ENCODE results near the gene ADAM8. TPM values are rescaled to one million over a fixed set of nuclear protein-coding genes. Genes with fewer than 3 reads are reported as not detected.

Gene ADAM8
- total RNA-seq, 6 donors from 2014 or later = 10.4 to 93.2 (median 32.9) TPM

- no peak for ATAC-seq (ENCODE audit: low FRiP score in 2 of 2)
- Histone ChIP-seq H3K27ac (no peak overlapping the region), H3K4me1 (peaks cover 0 to 5% (median 0%) of the 10 kb centered on the region in 4 donors), H3K9me3 (no peaks in the 10 kb centered on the region), H3K27me3 (peaks cover 0 to 4% (median 0%) of the 10 kb centered on the region in 4 donors), H3K36me3 (no peaks in the 10 kb centered on the region), H3K4me3 (no peak overlapping the region)
- whole genome bisulfite sequencing, 2 donors = 18% methylated on average over 14 of the region's 28 CpGs; no CpG with 5 or more reads in 1 of the 2 donors
- DNase-seq = peak in 1 of 2 donors; percentile 77
- TF ChIP-seq POLR2A (IDR thresholded peaks at IDR 0.05) = no peak
- no peak for TF ChIP-seq EP300 (IDR thresholded peaks at IDR 0.05)
- TF ChIP-seq CTCF (IDR thresholded peaks at IDR 0.05) = no peak
- no peak for TF ChIP-seq POLR2AphosphoS5 (IDR thresholded peaks at IDR 0.05)
Measured at GRCh38 chr10:133219782-133220181, 56.9 kb downstream of the ADAM8 start.

GRCh38 chr10:133218891-133219290 lies 57.8 kb downstream of the ADAM8 start:
- TF ChIP-seq POLR2AphosphoS5 (IDR thresholded peaks at IDR 0.05) = no peak
- no peak for TF ChIP-seq POLR2A (IDR thresholded peaks at IDR 0.05)
- no peak for TF ChIP-seq CTCF (IDR thresholded peaks at IDR 0.05)
- no peak for TF ChIP-seq EP300 (IDR thresholded peaks at IDR 0.05)
- ATAC-seq (ENCODE audit: low FRiP score in 2 of 2) = no peak
- Histone ChIP-seq H3K36me3 (no peaks in the 10 kb centered on the region), H3K27ac (no peak overlapping the region), H3K4me1 (peaks cover 0 to 5% (median 0%) of the 10 kb centered on the region in 4 donors), H3K27me3 (peaks cover 0 to 4% (median 0%) of the 10 kb centered on the region in 4 donors), H3K9me3 (no peaks in the 10 kb centered on the region), H3K4me3 (no peak overlapping the region)
- 80 to 84% methylated on average over 11 to 18 of the region's 20 CpGs for WGBS, 2 donors
- peak in 1 of 2 donors; percentile 74 for DNase-seq

GRCh38 chr10:133217800-133218589 lies 58.7 kb downstream of the ADAM8 start:
- Histone ChIP-seq H3K36me3 (no peaks in the 10 kb centered on the region), H3K9me3 (no peaks in the 10 kb centered on the region), H3K27me3 (peaks cover 0 to 4% (median 0%) of the 10 kb centered on the region in 4 donors), H3K4me1 (peaks cover 0 to 5% (median 0%) of the 10 kb centered on the region in 4 donors), H3K4me3 (no peak overlapping the region), H3K27ac (no peak overlapping the region)
- DNase-seq (peak in 1 of 2 donors; percentile 70), ATAC-seq (ENCODE audit: low FRiP score in 2 of 2) (peak in 1 of 2 donors; percentile 4)
- TF ChIP-seq POLR2A (IDR thresholded peaks at IDR 0.05) = no peak
- TF ChIP-seq POLR2AphosphoS5 (IDR thresholded peaks at IDR 0.05) = no peak
- TF ChIP-seq EP300 (IDR thresholded peaks at IDR 0.05) = no peak
- no peak for TF ChIP-seq CTCF (IDR thresholded peaks at IDR 0.05)
- WGBS, 2 donors = 84 to 90% methylated on average over 22 to 25 of the region's 25 CpGs

DNA sequence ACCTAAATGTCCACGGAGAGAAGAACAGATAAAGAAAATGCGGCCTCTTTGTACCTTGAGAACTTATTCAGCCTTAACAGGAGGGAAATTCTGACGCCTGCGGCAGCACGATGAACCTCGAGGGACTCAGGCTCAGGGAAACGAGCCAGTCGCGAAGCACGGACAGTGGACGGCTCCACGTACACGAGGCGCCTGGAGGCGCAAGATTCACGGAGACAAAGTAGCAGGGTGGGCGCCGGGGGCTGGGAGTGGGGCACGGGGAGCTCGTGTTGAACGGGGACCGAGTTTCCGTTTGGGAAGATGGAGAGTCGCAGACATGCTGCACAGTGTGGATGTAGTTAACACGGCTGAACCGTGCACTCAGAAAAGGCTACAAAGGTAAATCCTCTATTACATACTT lies 59.9 kb downstream of the ADAM8 start:
- no peak for TF ChIP-seq CTCF (IDR thresholded peaks at IDR 0.05)
- TF ChIP-seq POLR2AphosphoS5 (IDR thresholded peaks at IDR 0.05) = no peak
- ATAC-seq (ENCODE audit: low FRiP score in 2 of 2) = no peak
- WGBS, 2 donors = 63 to 78% methylated on average over 26 of the region's 26 CpGs

More for the DNA sequence above, 59.9 kb downstream of the ADAM8 start:
- Histone ChIP-seq H3K36me3 (no peaks in the 10 kb centered on the region), H3K9me3 (no peaks in the 10 kb centered on the region), H3K27me3 (peaks cover 0 to 4% (median 0%) of the 10 kb centered on the region in 4 donors), H3K4me3 (no peak overlapping the region), H3K27ac (peak overlapping the region in 1 of 4 donors; percentile 61), H3K4me1 (peaks cover 0 to 5% (median 0%) of the 10 kb centered on the region in 4 donors)
- DNase-seq = peak in 1 of 2 donors; percentile 78
